ENCODE measurements around the gene NDUFAF3. TPM values are rescaled to one million over a fixed set of nuclear protein-coding genes. Genes with fewer than 3 reads are reported as not detected.
"Not testable (repeated sequence)": the region's sequence is repeated elsewhere in the genome, so short reads cannot be mapped to it uniquely, and the experiment has no call there.

Gene NDUFAF3
- polyA plus RNA-seq, 1 donor, result 55.2 TPM

DNA sequence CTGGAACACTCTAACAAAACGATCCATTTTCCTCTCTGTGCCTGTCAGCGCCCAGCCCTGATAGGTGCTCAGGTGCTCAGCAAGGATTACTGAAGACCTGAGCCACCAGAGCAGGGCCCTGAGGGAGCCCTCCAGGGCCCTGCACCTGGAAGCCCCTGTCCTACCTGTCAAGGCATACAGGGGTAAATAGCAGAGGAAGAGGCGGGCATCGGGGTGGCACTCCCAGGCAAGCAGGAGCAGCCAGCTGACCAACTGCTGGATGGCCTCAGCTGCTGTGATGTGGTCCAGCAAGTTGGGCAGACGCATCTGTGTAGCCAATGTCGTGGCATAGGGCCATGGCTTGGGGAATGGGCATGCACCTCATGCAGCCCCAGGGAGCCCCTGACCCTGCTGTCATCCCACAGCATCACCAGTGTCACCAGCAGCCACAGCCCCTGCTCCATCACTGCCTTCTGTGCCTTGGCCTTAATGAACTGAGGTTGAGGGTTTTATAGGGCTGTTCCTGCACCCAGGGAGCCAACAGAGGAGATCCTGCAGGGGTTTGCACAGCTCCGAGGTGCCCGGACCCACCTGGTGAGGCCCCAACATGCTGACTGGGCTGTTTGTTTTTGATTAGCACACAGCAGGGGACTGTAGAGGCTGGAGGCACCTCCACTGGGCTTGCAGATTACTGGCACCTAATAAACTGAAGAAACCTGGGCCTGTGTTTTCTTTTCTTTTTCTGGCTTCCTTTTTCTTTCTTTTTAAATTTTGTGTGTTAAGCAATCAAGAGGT, 22.6 kb upstream of the NDUFAF3 start:
- DNase-seq, result no peak

DNA sequence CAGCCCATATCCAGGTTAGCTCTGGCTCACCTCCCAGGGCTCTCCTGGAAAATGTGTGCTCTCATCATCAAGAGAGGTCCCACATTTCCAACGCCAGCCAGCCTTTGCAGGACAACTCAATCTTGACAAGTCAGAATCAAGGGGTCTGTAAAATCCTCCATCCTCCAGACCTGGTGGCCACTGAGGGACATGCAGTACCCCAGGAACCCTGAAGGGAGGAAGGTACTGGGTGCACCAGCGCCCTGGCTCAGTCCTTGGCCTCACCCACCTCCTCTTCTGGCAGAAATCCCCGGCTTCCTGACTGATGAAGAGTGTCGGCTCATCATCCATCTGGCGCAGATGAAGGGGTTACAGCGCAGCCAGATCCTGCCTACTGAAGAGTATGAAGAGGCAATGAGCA, 20.8 kb upstream of the NDUFAF3 start:
- DNase-seq, result no peak

DNA sequence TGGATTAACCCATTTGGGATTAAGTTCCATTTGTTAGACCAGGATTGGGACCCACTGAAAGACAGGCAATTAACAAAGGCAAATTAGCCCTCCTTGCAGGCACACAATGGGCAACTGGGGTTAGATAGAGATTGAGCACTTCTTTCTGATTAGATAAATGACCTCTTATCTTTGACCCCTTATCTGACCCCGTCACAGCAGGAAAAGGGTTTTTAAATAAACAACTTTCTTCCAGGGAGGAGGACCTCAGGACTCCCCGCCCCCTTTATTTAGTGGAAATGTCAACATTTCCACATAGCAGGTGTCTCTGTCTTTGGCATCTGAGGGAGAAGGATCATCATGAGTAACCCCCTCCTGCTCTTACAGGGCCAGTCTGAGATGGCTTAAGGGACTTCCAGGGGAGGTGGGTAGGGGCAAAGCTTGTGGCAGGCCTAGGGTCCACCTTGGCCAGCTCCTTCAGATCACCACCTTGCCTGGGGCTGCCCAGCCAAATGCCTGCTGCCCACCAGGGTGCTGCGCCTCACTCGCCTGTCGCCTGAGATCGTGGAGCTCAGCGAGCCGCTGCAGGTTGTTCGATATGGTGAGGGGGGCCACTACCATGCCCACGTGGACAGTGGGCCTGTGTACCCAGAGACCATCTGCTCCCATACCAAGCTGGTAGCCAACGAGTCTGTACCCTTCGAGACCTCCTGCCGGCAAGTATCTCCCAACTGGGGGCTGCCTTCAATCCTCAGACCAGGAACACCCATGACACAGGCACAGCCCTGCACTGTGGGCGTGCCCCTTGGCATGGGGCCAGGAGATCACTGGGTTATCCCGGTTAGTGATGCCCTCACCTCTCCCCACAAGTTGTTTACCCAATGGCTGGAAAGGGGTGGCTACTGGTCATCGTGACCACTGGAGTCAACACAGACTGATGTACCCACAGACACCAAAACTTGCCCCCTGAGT, 17.3 kb upstream of the NDUFAF3 start:
- DNase-seq, result no peak

- no peak for DNase-seq
Observed at GRCh38 chr3:49005303-49005680, 16.6 kb upstream of the NDUFAF3 start.

- no peak for DNase-seq
Observed at GRCh38 chr3:49005998-49006397, 15.9 kb upstream of the NDUFAF3 start.

DNA sequence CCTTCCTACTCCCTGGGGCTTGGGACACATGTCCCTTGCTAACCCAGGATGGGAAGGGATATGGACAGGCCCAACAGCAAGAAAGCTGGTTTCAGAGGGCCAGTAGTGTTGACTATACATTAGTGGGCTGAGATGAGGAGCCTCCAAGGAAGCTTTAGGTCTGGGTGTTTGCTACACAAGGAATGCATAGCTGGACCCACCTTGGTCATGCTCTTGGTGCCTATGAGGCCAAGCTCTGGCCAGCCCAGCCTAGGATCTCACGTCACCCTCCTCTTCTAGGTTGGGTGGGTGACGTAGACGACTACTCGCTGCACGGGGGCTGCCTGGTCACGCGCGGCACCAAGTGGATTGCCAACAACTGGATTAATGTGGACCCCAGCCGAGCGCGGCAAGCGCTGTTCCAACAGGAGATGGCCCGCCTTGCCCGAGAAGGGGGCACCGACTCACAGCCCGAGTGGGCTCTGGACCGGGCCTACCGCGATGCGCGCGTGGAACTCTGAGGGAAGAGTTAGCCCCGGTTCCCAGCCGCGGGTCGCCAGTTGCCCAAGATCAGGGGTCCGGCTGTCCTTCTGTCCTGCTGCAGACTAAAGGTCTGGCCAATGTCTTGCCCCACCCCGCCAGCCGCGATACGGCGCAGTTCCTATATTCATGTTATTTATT, 15.4 kb upstream of the NDUFAF3 start:
- DNase-seq, result peak; percentile 46

- DNase-seq, result peak; percentile 94
Observed at GRCh38 chr3:49007068-49007770, 14.7 kb upstream of the NDUFAF3 start, which contains the start of gene WDR6. Gene WDR6, plus strand, starts transcription at chr3:49007391. Its CDS starts 41 bp downstream, at chr3:49007432.

GRCh38 chr3:49007771-49008528, 14.0 kb upstream of the NDUFAF3 start:
- DNase-seq, result peak; percentile 89

DNA sequence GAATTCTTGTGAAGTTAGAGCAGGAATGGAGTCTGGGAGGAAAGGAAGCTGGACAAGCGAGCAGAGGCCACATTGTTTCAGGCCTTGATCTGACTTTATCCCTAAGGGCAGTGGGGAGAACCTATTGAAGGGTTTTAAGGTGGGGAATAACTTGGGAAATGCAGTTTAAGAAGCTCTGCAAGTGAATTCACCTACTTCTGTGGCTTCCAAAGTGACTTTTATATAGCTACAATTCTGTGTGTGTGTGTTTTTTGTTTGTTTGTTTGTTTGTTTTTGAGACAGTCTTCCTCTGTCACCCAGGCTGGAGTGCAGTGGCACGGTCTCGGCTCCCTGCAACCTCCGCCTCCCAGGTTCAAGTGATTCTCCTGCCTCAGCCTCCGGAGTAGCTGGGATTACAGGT, 13.3 kb upstream of the NDUFAF3 start:
- not testable (repeated sequence) for DNase-seq

- no peak for DNase-seq
Observed at GRCh38 chr3:49009396-49009795, 12.5 kb upstream of the NDUFAF3 start.

DNA sequence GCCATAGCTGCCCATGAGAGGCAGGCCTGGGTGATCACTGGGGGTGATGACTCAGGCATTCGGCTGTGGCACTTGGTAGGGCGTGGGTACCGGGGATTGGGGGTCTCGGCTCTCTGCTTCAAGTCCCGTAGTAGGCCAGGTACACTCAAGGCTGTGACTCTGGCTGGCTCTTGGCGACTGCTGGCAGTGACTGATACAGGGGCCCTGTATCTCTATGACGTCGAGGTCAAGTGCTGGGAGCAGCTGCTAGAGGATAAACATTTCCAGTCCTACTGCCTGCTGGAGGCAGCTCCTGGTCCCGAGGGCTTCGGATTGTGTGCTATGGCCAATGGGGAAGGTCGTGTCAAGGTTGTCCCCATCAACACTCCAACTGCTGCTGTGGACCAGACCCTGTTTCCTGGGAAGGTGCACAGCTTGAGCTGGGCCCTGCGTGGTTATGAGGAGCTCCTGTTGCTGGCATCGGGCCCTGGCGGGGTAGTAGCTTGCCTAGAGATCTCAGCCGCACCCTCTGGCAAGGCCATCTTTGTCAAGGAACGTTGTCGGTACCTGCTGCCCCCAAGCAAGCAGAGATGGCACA, 9.4 kb upstream of the NDUFAF3 start:
- DNase-seq, result no peak

DNA sequence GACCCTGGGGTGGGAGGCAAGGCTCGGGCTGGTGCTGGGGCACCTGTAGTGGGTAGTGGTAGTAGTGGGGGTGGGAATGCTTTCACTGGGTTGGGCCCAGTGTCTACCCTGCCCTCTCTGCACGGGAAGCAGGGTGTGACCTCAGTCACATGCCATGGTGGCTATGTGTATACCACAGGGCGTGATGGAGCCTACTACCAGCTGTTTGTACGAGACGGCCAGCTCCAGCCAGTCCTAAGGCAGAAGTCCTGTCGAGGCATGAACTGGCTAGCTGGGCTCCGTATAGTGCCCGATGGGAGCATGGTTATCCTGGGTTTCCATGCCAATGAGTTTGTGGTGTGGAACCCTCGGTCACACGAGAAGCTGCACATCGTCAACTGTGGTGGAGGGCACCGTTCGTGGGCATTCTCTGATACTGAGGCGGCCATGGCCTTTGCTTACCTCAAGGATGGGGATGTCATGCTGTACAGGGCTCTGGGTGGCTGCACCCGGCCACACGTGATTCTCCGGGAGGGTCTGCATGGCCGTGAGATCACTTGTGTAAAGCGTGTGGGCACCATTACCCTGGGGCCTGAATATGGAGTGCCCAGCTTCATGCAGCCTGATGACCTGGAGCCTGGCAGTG, 8.7 kb upstream of the NDUFAF3 start:
- no peak for DNase-seq

- no peak for DNase-seq
Observed at GRCh38 chr3:49013738-49014660, 7.9 kb upstream of the NDUFAF3 start.

GRCh38 chr3:49015072-49015471, 6.8 kb upstream of the NDUFAF3 start:
- DNase-seq, result no peak

DNA sequence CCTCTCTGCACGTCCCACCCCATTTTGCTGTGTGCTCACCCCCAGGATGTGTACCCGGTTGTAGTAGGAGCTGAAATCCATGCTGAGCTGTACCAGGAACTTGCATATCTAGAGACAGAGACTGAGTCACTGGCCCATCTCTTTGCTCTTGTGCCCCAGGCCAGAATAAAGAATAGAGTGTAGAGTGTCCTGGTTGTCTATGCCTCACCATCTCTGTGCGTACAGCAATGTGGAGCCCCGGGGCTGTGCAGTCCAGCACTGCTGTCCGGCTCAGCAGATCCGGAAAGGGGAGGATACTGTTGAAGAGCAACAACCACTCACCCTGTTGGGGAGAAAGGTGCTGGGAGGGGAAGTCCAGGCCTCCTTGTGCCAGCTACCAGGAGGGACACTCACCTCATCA, 6.2 kb upstream of the NDUFAF3 start:
- no peak for DNase-seq

DNA sequence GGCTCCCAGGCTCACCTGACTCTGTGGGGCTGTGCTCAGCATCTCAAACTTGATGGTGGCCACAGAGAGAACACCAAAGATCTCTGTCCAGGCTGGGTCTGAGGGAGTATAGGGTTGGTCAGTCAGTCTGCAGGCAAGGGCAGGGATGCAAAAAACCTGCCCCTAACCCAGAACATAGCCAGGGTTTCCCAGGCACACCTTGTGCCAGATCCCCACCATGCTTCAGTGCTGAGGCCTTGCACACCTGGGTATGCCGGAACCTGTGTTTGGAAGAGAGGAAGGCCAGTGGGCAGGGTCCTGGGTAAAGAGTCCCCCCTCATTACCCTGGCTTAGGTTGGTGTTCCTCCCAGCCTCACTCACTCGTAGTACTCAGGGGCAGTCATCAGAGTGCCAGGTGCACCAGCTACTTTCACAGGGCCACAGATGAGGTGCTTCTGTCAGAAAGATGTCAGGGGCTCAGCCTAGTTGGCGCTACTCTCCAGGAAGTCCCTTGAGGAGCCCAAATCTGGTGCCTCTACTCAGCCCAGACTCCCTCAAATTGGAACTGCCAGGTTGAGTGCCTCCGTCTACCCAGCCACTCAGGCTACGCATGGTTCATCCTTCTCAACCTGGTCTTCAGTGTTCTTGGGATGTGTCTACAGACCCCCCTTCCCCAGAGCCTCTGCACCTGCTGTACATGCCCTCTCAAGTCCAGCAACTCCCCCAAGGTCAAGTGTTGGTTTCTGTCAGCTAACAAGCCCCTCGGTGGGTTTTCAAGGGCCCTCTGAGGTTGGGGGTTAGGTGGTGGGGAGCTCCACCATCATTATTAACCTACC, 5.3 kb upstream of the NDUFAF3 start:
- DNase-seq, result no peak

DNA sequence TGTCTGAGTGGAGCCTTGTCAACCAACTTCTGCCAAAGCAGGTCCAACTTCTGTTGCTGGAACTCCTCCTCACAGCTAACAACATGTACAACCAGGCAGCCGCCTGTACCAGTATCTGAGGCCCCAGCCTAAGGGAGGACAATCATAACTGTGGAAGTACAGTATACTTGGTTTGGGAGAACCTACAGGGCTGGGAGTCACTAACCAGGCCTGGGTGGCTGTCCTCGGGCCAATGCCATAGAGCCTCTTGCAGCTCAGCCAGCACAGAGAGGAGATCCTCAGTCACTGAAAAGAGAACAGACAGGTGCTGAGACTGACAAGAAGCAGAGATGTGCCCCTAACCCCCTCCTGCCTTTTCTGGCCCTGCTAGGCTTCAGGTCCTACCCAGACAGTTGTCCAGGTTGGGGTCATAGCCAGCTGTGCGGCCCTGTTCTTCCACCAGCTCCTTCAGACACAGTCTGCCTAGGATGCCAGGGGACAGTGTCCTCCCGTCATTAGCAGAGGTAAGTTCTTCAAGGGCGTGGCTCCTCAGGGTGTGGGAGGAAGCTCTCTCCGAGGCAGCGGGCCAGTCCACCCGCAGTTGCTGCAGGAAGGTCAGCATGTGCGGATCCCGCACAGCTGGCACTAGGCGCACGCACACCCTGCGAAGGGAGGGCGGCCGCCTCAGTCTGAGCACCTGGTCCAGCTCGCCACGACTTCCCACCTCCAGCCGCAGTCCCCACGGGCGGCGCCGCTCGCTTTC, 4.5 kb upstream of the NDUFAF3 start:
- DNase-seq, result no peak
